ENCODE results near the gene ARFGEF3. TPM values are rescaled to one million over a fixed set of nuclear protein-coding genes. Genes with fewer than 3 reads are reported as not detected.

Gene ARFGEF3
- total RNA-seq, 3 donors from 2014 or later = 10.1 to 24.3 (median 21.1) TPM

- H3K4me3 ChIP-seq = no peak overlapping the region
- ATAC-seq (no peak), DNase-seq (no peak)
- H3K36me3 ChIP-seq (ENCODE audit: low read depth) = no peaks in the 10 kb centered on the region
- H3K4me1 ChIP-seq (ENCODE audit: low read depth) = peaks cover 5% of the 10 kb centered on the region
- H3K9me3 ChIP-seq = no peaks in the 10 kb centered on the region
- intact Hi-C loops (cut with DNase I, micrococcal nuclease) = no loop called here
- no peak for TF ChIP-seq CTCF (IDR thresholded peaks at IDR 0.05)
Measured at GRCh38 chr6:138389551-138389950, 227.8 kb downstream of the ARFGEF3 start.

Other genes starting within 250 kb of the ARFGEF3 start
- gene PERP, start 54.5 kb upstream of the ARFGEF3 start, total RNA-seq = 10 to 100 TPM; 47.9 to 72.9 (median 60.3) TPM
- gene PBOV1, start 56.6 kb downstream of the ARFGEF3 start, total RNA-seq = not detected
- 1 to 10 TPM in 1 of 3 donors, not detected in 2; 4.0 TPM for gene SMIM28, start 216.0 kb downstream of the ARFGEF3 start, total RNA-seq
- gene HEBP2, start 242.3 kb downstream of the ARFGEF3 start, total RNA-seq = 100 to 1,000 TPM in 1 of 3 donors, 10 to 100 TPM in 2; 78.5 to 101 (median 88.7) TPM

All from mucosa of descending colon (tissue), 3 donors.